Fibroblast of upper back skin (primary cell): Measurements from ENCODE around the gene JADE1.

Experiments
- DNase-seq: peaks from one replicate; pipeline ENCODE4 v3.0.0-alpha.2; 2013

The JADE1 gene

DNA sequence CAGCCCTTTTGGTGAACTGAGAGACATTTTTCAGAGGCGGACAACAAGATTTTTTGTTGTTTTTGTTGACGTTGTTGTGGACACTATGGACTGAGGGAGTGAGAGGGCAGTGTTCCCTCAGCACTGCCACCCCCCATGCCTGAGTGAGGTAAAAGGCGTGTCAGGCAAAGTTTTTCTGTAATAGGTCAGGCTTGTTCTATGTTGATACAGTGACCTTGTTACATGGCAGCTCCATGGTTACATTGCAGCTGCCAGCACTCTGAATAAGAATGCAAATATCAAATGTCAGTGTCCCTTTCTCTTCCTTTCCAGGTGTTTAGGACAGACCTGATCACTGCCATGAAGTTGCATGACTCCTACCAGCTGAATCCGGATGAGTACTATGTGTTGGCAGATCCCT is 36.6 kb downstream of the JADE1 start:
- no peak for DNase-seq

- no peak for DNase-seq
Measured at GRCh38 chr4:128847082-128847724, 37.7 kb downstream of the JADE1 start.

DNA sequence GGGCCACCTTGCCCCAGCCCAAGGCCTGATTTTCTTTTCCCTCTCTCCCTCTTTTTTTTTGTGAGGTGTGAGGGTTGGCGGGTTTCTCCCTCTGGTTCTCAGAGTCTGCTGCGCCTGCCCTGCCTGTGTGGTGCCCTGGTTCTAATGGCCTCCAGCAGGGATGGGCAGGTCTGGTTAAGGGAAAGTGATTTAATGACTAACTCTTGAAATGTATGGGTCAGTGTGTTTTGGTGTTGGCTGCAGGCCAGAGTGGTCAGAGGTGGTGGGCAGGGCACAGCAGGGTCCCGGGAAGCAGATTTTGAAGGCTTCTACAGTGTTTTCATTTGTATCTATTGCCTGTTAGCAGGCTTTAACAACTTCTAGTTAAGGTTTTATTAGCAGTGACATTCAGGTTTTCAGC is 39.0 kb downstream of the JADE1 start:
- DNase-seq = no peak

DNA sequence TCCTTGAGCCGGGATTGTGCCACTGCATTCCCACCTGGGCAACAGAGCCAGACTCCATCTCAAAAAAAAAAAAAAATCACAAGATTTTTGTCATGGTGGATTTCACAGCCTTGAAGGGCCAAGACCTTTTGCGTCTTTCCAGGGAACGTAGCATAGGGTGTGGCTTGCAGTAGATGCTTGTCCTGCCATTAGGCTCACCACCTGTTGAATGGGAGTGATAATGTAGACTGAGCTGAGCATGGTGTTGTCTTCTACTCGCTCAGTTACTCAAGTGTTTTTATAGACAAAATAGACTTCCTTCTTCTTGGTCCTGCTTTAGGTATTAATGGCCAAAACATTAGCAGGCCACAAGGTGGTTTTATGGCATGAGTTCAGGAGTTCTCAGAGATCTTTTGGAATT is 40.8 kb downstream of the JADE1 start:
- no peak for DNase-seq

DNA sequence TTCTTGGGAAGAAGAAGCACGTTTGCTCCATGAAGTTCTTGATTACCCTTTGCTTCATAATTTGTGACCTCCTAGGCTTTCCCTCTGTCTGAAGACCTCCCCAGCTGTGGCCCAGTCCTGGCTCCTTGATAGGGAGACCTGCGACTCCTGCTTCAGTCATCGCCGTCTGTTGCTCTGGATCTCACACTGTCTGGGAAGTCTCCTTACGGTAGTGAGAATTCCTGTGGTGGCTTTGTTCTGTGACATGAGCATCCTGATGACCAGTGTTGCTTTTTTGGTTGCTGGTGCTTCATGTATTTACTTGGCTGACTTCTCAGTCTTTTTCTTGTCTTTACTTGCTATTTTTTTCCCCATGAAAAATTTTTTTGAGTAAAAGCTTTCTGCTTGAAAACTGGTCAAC is 44.2 kb downstream of the JADE1 start:
- peak; percentile 62 for DNase-seq

DNA sequence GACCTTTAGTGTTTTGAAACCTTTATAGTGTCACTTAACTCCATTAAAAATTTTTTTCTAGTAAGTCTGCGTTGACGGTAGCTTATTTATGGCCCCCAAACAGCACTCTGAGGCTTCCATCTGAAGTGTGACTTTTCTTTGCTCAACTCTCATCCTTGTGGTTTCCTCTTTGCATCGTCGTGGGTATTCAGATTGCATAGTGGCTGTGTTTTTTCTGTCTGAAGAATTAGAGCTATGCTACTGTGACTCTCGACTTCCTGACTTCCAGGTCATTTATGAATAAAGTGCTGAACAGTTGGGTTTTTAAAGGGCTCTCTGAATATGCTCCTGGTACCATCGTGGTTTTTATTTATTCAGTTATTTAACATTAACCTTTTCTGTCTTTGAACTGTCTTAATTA is 44.9 kb downstream of the JADE1 start:
- peak; percentile 78 for DNase-seq

- DNase-seq = no peak
Measured at GRCh38 chr4:128855621-128856020, 46.1 kb downstream of the JADE1 start.

DNA sequence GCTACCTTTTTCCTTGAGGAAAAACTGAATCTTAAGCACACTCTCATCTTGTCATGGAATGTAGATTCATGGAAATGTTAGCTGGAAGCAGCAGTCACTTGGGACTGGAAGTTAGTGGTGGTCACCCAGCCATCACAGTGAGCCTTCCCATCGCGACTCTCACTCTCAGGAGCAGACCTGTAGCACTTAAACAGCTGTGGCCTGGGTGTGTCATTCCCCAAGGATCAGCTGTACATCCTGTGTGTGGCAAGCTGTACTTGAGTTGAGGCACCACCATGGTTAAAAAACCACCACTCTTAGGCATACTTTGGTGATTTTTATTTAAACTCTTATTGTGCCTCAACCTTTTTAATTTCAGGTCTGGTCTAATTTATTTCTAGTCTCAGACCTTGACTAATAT is 46.7 kb downstream of the JADE1 start:
- DNase-seq = no peak

- DNase-seq = peak; percentile 95
Measured at GRCh38 chr4:128858879-128859671, 49.6 kb downstream of the JADE1 start.

DNA sequence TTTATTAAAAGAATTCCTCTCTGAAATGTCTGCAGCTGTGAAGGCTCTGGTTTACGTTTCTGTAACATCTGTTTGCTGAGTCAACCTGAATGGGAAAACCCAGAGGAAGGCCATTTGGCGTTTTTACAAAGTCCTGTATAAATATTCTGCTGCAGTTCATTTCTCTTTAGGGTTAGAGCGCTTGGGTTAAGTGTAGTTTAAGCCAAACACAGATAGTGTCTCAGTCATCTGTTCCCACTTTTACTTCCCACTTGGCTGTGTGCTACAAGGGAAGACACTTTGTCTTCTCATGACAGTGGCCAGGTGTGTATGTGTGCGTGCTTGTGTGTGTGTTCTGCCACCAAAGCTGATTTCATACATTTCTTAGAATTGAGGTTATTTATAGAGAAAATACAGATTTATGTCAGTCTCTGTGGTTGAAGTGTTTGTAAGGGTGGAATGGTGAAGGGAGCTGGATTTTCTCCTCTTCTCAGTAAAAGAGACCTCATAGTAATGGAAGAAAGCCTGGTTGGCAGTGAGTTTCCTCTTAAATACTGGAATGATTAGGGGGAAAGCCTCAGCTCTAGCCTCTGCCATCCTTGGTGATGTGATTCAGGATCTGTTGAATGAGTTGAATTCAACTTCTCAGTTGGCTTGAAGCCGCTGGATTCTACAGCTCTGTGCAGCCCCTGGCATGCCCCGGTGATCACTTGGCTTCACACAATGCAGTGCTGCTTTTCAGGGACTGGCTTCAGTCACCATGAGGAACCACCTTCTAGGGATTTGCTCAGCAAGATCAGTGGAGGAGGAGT is 50.6 kb downstream of the JADE1 start:
- peak; percentile 93 for DNase-seq

DNA sequence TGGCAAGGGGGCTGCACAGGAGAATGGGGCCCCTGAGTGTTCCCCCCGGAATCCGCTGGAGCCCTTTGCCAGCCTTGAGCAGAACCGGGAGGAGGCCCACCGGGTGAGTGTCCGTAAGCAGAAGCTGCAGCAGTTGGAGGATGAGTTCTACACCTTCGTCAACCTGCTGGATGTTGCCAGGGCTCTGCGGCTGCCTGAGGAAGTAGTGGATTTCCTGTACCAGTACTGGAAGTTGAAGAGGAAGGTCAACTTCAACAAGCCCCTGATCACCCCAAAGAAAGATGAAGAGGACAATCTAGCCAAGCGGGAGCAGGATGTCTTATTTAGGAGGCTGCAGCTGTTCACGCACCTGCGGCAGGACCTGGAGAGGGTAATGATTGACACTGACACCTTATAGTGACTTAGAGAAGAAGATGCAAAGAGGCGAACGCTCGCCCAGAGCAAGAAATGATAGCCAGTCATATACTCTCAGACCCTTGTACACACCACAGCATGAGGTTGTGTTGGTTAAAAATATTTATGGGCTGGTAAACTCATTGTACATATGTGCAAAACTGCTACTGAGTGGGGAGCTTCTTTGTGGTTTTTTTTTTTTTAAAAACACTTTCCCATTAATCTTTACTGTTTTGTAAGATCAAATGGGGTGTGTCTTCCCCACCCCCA is 52.5 kb downstream of the JADE1 start:
- DNase-seq = no peak

DNA sequence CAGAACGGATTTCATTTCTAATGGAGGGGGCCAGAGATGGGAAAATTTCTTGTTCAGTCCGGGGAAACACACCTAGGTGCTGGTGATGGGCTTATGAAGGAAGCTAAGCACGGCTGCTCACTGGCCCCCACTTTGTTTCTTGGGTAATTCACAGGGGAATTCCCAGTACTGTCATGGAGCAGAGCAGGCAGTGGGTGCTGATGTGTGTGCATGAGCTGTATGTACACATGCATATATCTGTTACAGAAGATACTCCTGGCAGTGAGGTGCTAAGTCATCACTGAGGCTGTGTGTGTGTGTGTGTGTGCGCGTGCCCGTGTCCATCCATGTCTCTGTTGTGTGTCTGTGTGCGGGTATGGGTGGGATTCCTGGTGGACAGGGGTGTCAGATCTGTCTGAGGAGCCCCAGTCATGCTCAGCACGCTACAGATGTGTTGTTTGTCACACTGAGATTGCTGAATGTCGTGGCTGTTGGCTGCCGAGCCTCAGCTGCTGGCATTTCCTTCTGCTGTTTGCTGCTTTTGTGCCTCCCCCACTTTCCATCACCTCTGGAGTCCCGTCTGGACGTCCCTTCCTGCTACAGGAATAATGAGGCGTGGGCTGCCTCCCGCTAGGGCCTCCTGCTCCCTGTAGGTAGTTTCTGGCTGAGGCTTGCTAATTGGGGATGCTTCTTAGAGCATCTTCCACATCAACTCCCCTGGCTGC is 53.3 kb downstream of the JADE1 start:
- no peak for DNase-seq

GRCh38 chr4:128863312-128864075 is 54.0 kb downstream of the JADE1 start:
- DNase-seq = peak; percentile 83

DNA sequence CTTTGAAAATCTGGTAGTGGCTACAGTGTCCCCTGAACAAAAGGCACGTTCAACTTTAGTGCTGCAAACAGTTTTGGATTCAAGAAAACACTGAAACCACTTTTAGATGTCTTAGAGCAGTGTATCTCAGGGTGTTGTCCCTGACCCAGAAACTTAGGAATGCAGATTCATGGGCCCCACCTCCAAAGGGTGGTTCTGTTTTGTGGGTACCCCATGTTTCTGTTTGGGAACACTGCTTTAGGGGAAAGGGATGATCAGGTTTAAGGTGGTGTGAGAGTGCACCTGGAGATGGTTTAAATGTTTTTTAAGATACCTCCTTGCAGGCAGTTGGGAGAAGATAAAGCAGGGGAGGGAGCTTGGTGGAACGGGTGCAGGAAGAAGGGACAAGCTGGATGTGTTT is 55.6 kb downstream of the JADE1 start:
- DNase-seq = no peak

DNA sequence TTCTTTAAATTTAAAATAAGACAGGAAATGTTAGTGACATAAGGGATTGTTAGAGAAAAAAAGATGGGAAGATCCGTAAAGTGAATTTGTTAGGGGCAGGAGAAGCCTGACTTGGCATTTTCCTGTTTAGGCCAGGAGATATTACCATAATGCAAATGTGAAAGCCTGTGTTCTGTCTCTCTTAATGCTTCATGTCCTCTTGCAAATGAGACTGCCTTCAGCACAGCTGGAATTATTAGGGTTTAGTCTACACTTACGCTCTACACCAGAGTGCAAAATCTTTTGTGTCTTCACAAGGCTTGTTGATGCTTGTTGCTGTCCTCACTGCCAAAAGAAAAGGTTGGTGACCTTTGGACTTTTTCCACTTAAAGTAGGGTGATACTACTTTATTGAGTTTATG is 56.8 kb downstream of the JADE1 start:
- no peak for DNase-seq

DNA sequence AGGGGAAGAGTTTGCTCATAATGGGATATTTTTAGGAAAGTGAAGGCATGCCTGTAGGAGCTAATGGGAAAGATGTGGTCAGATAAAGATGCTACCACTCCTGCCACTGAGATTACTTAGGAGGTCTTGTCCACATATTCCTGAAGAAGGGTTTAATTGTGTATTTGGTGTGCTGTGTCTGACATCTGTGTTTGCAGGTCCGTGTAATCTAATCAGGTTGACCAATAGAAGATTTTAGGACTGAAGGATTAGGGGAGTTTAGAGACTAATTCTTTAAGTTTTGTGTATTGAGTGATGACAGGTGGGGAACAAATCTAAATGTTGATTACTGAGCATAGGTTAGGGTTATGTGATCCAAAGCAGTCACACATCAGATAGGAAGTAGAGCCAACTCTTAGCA is 57.2 kb downstream of the JADE1 start:
- DNase-seq = no peak

- no peak for DNase-seq
Measured at GRCh38 chr4:128868758-128869157, 59.3 kb downstream of the JADE1 start.

GRCh38 chr4:128869776-128870509 is 60.4 kb downstream of the JADE1 start:
- DNase-seq = no peak

DNA sequence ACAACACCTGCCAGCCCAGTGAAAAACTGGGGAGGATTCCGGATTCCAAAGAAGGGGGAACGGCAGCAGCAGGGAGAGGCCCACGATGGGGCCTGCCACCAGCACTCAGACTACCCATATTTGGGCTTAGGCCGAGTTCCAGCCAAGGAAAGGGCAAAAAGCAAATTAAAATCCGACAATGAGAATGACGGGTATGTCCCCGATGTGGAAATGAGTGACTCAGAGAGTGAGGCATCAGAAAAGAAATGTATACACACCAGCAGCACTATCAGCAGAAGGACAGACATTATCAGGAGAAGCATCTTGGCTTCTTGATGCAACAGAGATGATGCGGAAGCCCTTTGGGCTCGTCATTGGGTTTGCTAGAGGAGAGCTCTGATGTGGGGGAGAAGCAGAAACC is 62.4 kb downstream of the JADE1 start:
- DNase-seq = peak; percentile 62

DNA sequence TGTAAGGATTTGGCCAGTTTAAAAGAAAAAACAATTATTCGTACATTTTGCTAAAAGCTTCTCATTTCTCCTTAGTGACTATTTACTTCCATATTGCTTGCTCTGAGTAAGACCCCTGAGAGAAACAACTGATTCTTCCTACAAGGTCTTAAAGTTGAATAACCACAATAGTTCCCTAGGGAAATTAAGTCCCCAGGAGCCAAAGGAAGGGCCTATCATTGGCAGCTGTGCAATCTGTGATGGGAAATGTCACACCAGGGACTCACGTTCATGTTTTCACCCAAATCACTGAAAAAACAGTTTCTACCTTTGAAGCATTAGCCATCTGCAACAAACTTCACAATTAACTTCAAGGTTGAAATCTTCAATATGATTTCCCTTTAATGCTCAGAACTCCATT is 66.7 kb downstream of the JADE1 start:
- DNase-seq = no peak

- no peak for DNase-seq
Measured at GRCh38 chr4:128877934-128878333, 68.4 kb downstream of the JADE1 start.
